IPS-11a (cell line): ENCODE measurements around the gene HLA-DRB1.
"Not testable (repeated sequence)": the region's sequence is repeated elsewhere in the genome, so short reads cannot be mapped to it uniquely, and the experiment has no call there.

Source experiments
- H3K4me3 ChIP-seq: one replicate; pipeline ENCODE4 v1.5.1; 2013; ENCODE audit warnings: low read depth, low read length, control low read depth

HLA-DRB1 gene

DNA sequence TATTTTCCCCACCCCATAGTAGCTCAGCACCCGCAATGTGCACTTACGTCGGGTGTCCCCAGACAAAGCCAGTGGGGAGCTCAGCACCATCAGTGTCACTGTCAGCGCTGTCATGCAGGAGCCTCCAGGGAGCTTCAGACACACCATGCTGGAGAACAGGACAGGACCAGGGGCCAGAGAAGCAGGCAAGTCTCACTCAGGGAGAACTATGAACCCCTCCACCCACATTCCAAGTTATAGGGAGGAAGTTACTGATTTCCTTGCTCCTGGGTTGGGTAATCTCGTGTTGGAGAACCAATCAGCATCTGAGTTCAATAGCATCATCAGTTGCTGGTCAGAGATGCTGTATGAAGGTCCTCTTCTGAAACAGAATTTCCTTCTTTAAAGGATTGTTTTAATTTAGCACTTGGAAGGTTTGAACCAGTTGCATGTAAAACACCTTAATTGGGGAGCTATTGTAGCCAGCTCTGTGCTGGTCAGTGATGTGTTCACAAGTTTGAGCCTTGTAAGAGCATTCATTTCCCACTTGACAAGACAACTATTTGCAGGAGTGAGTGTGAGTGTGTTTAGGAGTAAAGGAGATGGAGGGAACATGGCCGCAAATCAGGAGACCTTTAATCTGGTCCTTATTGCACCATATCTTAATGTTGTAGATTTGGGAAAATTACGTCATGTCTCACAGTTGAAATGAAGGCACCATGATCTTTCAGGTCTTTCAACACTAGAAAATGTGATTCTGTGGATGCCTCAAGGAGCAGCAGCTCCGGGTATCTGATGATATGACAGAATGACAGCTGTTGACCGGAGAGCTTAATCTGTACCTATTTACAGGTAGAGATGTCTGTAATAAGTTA lies at the start of gene HLA-DRB1:
TSS of gene HLA-DRB1 (minus strand) at position 253 of the 854 bp plus-strand sequence. CDS start at position 147, 106 bp downstream.
- no peak within 1 kb of the TSS for H3K4me3 ChIP-seq

DNA sequence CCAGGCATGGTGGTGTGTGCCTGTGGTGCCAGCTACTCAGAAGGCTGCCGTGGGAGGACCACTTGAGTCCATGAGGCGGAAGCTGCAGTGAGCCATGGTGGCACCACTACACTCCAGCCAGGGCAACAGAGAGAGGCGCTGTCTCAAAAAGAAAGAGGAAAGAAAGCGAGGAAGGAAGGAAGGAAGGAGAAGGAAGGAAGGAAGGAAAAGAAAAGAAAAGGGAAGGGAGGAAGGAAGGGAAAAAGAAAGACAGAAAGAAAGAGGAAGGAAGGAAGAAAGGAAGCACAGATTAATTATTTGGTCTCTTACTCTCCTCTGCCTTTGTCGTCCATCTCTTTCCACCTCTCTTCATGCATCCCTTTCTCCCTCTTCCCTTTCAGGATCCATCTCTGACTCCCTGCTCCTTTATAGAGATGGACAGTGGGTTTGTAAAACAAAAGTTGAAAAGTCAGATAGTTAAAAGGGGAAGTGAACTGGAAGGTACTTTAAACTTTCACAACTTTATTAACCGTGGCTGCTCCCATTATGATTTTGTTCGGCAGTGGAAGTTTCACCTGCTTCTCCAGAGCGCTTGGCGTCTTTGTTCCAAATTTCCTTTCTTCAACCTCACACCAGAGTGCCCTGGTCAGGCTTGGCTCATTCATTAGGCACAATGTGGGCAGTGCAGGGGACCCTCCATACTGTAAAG lies 49.0 kb upstream of the HLA-DRB1 start:
- H3K4me3 ChIP-seq = no peak overlapping the region

DNA sequence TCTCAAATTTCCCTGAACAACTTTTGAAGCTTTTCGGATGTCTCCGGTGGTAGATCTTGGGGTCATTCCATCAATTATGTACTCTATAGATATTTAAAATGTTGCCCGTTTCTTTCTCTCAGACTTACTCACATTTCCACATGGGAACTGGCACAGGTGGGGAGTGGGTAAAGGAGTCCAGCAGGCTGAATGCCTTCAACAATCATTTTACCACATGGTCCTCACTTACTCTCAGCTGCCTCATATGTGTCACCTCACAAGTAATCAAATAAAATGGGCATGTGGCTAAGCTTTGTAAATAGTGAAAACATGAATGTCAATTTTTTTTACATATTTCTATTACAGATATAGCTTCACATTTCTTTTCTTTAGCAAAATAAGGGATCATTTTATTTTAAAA lies 48.2 kb upstream of the HLA-DRB1 start:
- no peak overlapping the region for H3K4me3 ChIP-seq

DNA sequence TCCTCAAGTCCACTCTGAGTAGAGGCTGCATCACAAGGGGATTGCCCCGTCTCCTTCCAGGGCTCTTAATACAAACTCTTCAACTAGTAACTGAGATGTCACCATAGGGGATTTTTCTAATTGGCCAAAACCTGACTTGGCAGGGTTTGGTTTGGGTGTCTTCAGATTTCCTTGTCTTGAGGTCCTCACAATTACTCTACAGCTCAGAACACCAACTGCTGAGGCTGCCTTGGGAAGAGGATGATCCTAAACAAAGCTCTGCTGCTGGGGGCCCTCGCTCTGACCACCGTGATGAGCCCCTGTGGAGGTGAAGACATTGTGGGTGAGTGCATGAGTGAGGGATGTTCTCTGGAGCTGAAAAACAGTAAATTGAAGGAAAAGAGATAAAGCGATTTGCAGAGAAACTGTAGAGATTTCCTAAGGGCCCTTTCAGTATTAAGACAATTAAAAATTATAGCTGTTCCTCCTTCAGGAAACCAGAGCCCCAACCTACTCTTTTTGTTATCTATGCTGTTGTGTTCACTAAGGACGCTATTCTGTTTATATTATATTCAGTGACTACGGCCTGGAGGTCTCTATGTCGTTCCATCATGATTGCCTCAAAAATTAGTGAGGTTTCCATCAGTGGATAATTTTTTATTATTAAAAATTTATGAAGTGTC lies 47.7 kb upstream of the HLA-DRB1 start, which contains the start of gene HLA-DQA1:
TSS of gene HLA-DQA1 (plus strand) at position 188 of the 662 bp plus-strand sequence. CDS start at position 241, 53 bp downstream.
- no peak within 1 kb of the TSS for H3K4me3 ChIP-seq

DNA sequence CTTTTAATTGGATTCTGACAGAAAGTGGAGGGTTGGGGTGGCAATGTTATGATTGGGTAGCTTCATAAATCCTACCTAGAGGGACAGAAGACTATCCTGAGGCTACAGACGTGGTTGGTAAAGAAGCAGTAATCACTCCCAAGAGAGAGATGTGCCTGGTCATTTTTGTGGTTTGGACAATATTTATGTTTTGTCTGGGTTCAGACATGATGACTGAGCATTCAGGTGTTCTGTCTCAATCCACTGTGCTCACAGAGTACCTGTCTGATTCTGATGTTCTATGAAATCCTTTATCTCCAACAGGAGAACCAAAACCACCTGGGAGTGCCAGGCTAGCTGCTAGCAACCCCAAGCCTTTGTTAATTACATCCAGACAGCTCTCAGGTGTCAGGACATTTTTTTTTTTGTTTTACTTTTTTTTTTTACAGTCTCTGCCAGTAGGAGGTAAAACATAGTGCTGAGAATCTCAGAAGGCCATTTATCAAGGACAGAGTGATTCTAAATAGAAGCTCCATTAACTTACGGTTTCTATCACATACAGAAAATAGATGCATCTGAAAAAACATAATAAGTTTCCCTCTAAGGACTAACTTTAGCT lies 46.0 kb upstream of the HLA-DRB1 start:
- H3K4me3 ChIP-seq = no peak overlapping the region

DNA sequence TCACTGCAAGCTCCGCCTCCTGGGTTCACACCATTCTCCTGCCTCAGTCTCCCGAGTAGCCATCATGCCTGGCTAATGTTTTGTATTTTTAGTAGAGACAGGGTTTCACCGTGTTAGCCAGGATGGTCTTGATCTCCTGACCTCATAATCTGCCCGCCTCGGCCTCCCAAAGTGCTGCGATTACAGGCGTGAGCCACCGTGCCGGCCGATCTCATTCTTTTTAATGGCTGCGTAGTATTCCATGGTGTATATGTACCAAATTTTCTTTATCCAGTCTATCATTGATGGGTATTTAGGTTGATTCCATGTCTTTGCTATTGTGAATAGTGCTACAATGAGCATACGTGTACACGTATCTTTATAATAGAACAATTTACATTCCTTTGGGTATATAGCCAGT lies 40.1 kb upstream of the HLA-DRB1 start:
- not testable (repeated sequence) for H3K4me3 ChIP-seq

DNA sequence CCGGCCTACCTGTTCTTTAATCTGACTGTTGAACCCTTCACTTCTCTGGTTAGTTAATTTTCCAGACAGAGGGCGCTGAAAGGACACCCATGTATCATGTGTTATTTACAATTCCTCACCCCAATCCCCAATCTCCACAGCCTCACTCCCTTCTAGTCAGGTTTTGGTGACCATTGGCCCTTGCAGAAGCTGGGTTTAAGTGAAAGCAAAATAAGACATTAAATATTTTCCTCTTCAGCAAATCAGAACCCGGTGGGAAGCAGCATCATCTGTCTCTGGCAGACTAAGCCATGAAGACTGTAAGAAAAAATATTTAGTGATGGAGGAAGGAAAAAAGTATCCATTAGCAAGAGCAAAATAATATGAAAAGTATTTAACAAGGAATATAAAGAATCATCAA lies 38.2 kb upstream of the HLA-DRB1 start:
- H3K4me3 ChIP-seq = no peak overlapping the region

DNA sequence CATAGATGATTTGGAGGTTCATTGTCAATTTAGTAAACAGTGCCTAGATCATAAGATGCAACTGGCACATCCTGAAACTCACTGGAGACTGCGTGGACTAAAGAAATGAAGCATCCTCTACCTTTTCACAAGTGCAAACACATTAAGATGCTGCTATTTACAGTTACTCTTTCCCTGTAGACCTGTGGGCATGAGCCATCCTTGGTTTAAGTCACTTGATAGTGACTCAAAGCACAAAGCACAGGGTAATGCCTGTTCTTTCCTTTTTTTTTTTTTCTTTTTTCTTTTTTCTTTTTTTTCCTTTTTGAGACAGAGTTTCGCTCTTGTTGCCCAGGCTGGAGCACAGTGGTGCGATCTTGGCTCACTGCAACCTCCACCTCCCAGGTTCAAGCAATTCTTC lies 37.6 kb upstream of the HLA-DRB1 start:
- H3K4me3 ChIP-seq = no peak overlapping the region

DNA sequence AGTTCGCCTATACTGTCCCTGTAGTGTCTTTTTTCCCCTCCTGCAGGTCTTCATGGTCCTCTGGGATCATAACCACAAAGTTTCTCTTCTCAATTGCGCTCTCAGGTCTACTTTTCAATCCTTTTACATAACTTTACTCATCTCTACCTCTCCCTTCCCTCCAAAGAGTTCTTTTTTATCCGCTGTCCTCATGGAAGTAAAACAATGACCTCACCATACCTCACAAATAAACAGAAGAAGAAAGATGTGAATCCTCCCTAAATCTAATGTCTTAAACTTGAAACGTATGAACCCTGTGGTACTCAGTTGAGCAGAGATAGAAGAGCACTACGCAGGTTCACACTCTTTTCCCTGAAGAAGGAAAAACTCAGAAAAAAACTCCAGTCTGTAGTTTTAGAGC lies 35.5 kb upstream of the HLA-DRB1 start:
- no peak overlapping the region for H3K4me3 ChIP-seq

DNA sequence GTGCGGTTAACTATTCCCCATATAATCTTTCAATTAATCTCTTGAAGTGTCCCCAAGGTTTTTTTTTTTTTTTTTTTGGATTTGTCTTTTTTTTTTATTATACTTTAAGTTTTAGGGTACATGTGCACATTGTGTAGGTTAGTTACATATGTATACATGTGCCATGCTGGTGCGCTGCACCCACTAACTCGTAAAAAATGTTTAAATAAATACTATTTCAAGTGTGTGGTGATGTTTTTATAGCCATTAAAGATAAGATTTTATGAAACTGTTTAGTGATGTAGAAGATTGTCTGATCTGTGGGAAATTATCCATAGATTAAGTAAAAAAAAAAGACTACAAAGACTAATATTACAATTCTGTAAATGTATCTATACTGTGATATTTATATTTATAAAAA lies 34.9 kb upstream of the HLA-DRB1 start:
- H3K4me3 ChIP-seq = no peak overlapping the region

DNA sequence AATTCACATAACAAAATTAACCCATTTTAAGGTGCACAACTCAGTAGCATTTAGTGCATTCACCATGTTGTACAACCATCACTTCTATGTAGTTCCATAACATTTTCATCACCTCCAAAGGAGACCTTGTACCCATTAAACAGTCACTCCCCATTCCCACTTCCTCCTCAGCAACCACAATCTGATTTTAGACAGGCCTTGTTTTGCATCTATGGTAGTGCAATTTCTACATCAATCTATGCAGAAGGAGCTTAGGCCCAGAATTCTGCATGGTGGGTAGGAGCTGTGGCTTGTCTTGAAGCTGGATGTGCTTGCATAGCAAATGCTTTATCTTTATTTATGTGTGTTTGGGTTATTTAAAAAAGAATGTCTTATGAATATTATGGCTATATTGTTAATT lies 34.0 kb upstream of the HLA-DRB1 start:
- H3K4me3 ChIP-seq = no peak overlapping the region

DNA sequence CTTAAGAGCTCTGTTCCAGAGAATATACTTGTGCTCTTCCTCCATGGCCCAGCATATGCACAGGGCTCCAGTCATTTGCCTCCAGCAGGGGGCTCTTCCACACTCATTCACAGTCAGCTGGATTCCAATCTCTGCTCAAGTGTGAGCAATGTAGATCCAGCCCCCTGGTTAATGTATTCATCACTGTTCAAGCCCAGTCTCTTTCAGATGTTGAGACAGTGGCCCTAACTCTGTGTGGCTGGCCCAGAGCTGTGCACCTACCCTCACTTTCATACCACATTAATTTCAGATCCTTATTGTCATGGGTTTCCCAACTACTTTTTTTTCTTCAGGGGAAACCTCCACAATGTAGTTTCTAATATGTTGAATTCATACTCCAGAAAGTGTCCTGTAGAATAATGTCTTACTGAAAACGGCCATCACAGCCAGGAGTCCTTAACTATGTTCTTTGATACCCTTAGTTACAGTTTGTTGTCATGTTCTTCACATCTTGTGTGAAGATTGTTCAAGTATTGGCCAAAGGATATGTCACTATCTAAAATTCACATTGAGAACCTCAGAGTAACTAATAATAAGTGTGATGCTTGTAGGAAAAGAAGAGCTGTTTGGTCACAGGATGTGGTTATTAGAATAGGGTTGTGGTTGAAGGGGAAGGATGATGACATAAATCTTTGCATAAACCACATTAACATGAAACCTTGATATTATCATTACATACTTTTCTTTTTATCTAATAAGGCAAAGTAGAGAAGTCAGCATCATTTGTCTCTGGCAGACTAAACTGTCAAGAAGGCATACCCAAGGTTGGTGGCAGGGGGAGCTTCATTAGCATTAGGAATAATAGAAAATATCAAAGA lies 33.1 kb upstream of the HLA-DRB1 start:
- no peak overlapping the region for H3K4me3 ChIP-seq

DNA sequence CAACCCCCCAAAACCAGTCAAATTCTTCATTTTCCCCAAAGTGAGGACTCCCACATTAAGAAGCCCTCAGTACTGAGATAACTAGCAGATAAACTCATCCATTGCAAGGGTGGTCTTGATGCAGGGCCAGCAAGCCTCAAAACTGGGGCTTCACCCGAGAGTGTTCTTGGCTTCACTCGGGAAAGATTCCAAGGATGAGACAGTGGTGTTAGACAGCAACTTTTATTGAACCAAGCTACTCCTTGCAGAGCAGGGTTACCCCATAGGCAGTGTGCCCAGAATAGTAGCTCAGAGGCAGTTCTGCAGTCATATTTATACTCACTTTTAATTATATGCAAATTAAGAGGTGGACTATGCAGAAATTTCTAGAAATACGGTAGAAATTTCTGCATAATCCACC lies 31.7 kb upstream of the HLA-DRB1 start:
- no peak overlapping the region for H3K4me3 ChIP-seq

DNA sequence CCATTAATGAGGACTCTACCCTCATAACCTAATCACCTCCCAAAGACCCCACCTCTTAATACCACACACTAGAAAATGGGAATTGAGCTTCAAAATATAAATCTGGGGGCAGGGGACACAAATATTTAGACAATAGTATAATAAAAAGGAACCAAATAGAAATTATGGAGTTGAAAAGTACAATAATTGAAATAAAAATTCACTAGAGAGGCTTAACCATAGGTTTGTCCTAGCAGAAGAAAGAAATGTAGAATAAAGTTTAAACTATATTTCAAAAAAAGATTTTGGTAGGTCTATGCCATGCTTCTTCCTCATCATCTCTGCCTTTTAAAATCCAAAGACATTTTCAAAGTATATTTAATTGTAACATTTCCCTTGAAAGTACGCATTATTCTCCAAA lies 28.1 kb upstream of the HLA-DRB1 start:
- no peak overlapping the region for H3K4me3 ChIP-seq

DNA sequence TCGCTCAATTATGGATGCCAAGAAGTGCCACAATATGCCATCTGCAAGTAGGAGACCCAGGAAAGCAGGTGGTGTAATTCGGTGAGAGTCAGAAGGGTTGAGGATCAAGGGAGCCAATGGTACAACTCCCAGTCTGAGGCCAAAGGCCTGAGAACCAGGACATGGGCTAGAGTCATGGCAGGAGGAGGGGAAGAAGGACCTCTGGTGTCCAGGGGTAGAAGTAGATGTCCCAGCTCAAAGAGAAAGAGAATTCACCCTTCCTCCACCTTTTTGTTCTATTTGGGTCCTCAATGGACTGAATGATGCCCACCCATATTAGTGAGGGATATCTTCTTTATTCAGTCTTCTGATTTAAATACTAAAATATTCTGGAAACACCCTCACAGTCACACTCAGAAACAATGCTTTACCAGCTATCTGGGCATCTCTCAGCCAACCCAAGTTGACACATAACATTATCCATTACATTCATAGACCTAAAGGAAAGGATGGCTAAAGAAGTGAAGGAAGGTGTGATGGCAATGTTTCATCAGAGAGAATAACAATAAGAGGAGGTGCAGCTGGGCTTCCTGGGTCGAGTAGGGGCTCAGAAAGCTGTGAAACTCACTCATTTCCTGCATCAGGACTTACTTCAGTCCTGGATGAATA lies 26.4 kb upstream of the HLA-DRB1 start:
- no peak overlapping the region for H3K4me3 ChIP-seq

DNA sequence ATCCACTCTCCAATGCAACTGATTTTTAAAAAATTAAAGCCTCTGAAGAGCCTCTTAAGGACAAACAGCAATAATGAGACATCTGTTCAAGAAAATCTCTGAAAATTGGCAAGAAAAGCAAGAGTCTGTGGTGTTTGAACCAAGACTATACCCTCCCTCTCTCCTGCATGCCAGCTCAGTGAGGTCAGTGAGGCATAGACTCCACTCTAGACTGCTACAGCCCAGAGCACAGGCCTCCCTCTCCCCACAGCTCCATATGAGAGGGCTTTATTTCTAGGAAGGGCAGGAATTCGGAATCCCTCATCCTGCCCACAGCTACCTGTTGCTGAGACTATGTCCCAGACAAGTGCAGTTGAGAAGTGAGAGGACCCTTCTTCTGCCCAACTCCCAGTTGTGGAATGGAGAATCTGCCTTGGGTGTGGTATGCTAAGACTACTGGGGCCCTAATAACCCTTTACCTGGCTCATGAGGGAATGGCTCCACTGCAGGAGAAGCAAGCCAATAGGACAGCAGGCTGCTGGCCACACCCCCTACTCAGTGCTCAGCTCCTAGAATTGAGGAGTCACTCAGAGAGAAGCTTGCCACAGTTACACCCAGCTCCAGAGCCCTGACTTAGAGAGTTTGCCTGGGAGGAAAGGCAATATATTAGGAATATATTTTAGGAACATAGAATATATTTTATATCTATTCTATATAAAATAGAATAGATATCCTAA lies 24.9 kb upstream of the HLA-DRB1 start:
- no peak overlapping the region for H3K4me3 ChIP-seq

DNA sequence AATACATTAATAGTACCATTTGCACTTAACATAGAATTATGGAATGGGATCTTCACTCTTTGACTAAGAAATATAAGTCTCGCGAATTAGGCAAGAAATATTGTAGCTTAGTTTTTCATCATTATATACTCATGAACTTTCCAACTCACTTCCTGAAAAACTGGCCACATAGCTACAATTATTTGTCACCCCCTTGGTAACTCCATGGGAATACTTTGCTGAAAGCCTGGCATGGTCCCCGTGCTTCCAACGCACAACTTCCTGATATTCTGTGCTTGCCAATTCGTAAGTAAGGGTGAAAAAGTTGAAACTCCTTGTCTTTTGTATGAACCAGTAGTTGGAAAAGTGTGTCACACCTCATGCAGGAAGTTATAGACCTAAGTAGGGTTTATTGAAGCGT lies 23.8 kb upstream of the HLA-DRB1 start:
- no peak overlapping the region for H3K4me3 ChIP-seq

DNA sequence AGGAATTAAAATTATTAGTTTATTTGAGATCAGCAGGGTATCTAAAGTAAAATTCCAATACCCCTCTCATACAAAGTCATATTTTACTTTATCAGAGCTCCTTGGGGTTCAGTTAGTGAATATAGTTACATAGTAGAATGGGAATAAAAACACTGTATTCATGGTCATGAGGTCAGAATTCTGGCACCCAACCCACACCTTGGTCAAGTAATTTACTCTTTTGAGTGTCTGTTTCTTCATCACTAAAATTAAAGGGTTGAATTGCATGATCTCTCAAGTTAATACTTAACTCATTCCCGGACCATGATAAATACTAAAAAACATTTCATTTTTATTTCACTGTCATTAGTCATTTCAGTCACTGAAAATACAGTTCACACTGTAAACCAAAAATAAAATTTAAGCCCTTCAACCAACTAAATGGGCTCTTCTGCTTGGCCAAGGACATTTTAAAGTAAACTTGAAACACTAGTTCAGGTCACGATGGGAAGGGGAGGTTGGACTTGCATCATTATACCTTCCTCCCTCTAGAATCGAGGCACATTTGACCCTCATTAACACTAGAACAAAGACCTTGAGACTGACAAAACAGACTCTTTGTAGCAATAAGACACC lies 21.1 kb upstream of the HLA-DRB1 start:
- no peak overlapping the region for H3K4me3 ChIP-seq
